ENCODE results near the gene TMEM8B.

The TMEM8B gene

GRCh38 chr9:35856882-35857281 lies 27.9 kb downstream of the TMEM8B start:
- ChIA-PET CTCF (interaction anchor here (1.0 to 5.1 kb wide), 9 partner anchors 9 to 46 kb away, joined by 3 to 26 read pairs (median 4); partner anchors contain the start of gene SPAG8), POLR2A (interaction anchor here (0.7 kb wide), 1 partner anchor 199 kb away, joined by 3 read pairs; the partner anchor contains the start of genes CCDC107 and RMRP)
- DNase-seq (ENCODE audit: extremely low spot score): no peak
- TF ChIP-seq CTCF (IDR thresholded peaks at IDR 0.05; ENCODE audit: control extremely low read depth, extremely low read depth, low read depth, missing control alignments): no peak

GRCh38 chr9:35858458-35858857 lies 29.4 kb downstream of the TMEM8B start:
- TF ChIP-seq CTCF (IDR thresholded peaks at IDR 0.05; ENCODE audit: control extremely low read depth, extremely low read depth, low read depth, missing control alignments): no peak
- POLR2A ChIA-PET: interaction anchor here (1.4 kb wide), 1 partner anchor 44 kb away, joined by 3 read pairs; the partner anchor contains the start of gene HINT2
- CTCF ChIA-PET: interaction anchor here (1.0 to 5.1 kb wide), 5 partner anchors 17 to 68 kb away, joined by 3 to 26 read pairs (median 7); no protein-coding TSS in a partner anchor
- DNase-seq (ENCODE audit: extremely low spot score): no peak

GRCh38 chr9:35859310-35859989 lies 30.4 kb downstream of the TMEM8B start:
- DNase-seq (ENCODE audit: extremely low spot score): no peak
- no peak for TF ChIP-seq CTCF (IDR thresholded peaks at IDR 0.05; ENCODE audit: control extremely low read depth, extremely low read depth, low read depth, missing control alignments)
- POLR2A ChIA-PET: interaction anchor here (0.9 kb wide), 1 partner anchor 31 kb away, joined by 3 read pairs; the partner anchor contains the start of genes FAM221B and TMEM8B
- CTCF ChIA-PET: interaction anchor here (0.7 to 6.1 kb wide), 6 partner anchors 8 to 198 kb away, joined by 3 to 27 read pairs (median 4); no protein-coding TSS in a partner anchor

GRCh38 chr9:35859990-35860339 lies 30.9 kb downstream of the TMEM8B start:
- CTCF ChIA-PET: interaction anchor here (0.7 to 6.1 kb wide), 4 partner anchors 9 to 199 kb away, joined by 3 to 27 read pairs (median 4); no protein-coding TSS in a partner anchor
- DNase-seq (ENCODE audit: extremely low spot score): no peak
- POLR2A ChIA-PET: interaction anchor here (0.9 kb wide), 1 partner anchor 31 kb away, joined by 3 read pairs; the partner anchor contains the start of genes FAM221B and TMEM8B
- TF ChIP-seq CTCF (IDR thresholded peaks at IDR 0.05; ENCODE audit: control extremely low read depth, extremely low read depth, low read depth, missing control alignments): no peak

GRCh38 chr9:35861161-35861897 lies 32.3 kb downstream of the TMEM8B start:
- no peak for TF ChIP-seq CTCF (IDR thresholded peaks at IDR 0.05; ENCODE audit: control extremely low read depth, extremely low read depth, low read depth, missing control alignments)
- POLR2A ChIA-PET: no interaction called here
- DNase-seq (ENCODE audit: extremely low spot score): no peak
- CTCF ChIA-PET: interaction anchor here (1.0 to 6.1 kb wide), 4 partner anchors 16 to 71 kb away, joined by 3 to 27 read pairs (median 6); no protein-coding TSS in a partner anchor

GRCh38 chr9:35862328-35862727 lies 33.3 kb downstream of the TMEM8B start:
- POLR2A ChIA-PET: no interaction called here
- DNase-seq (ENCODE audit: extremely low spot score): no peak
- CTCF ChIA-PET: interaction anchor here (0.8 to 6.1 kb wide), 5 partner anchors 14 to 74 kb away, joined by 3 to 27 read pairs (median 3); no protein-coding TSS in a partner anchor
- no peak for TF ChIP-seq CTCF (IDR thresholded peaks at IDR 0.05; ENCODE audit: control extremely low read depth, extremely low read depth, low read depth, missing control alignments)

Measured in GM10248 (cell line).